Measurements from ENCODE around the gene VANGL1. TPM values are rescaled to one million over a fixed set of nuclear protein-coding genes. Genes with fewer than 3 reads are reported as not detected.

Gene VANGL1
- total RNA-seq, 1 experiment from 2014 or later, result 22.7 TPM

DNA sequence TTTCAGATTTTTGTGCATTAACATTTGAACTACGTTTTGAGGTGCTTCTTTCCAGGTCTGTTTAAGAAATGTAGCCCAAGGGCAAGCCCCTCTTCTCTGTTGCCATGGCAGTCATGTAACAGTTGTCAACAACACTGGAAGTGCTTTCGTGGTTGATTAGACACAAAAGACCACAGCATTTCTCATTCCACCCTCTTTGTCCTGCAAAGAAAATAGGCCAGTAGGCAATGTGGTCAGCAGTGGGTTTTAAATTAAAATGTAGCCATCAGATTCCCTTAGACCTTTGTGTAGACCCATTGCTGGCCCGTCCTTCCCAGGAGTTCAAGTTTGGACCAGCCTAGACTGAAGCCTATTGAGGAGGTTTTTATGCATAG lies 35.4 kb downstream of the VANGL1 start:
- Histone ChIP-seq H3K9me3 (ENCODE audit: control insufficient read depth, insufficient read depth, low read depth, low read length) (no peaks in the 10 kb centered on the region), H3K4me3 (ENCODE audit: low read depth in 2 of 2, low read length in 2 of 2) (no peak overlapping the region), H3K27me3 (ENCODE audit: control insufficient read depth, insufficient read depth, low read length) (no peaks in the 10 kb centered on the region), H3K4me1 (ENCODE audit: control insufficient read depth, insufficient read depth, low read length) (no peaks in the 10 kb centered on the region; the same call in none of the 2 replicates), H3K27ac (ENCODE audit: low read length) (no peak overlapping the region), H3K36me3 (ENCODE audit: control insufficient read depth, insufficient read depth, low read length) (no peaks in the 10 kb centered on the region)
- TF ChIP-seq TCF7L2 (IDR thresholded peaks at IDR 0.05; ENCODE audit: low read depth, low read length), result no peak
- TF ChIP-seq, protein P1, sequence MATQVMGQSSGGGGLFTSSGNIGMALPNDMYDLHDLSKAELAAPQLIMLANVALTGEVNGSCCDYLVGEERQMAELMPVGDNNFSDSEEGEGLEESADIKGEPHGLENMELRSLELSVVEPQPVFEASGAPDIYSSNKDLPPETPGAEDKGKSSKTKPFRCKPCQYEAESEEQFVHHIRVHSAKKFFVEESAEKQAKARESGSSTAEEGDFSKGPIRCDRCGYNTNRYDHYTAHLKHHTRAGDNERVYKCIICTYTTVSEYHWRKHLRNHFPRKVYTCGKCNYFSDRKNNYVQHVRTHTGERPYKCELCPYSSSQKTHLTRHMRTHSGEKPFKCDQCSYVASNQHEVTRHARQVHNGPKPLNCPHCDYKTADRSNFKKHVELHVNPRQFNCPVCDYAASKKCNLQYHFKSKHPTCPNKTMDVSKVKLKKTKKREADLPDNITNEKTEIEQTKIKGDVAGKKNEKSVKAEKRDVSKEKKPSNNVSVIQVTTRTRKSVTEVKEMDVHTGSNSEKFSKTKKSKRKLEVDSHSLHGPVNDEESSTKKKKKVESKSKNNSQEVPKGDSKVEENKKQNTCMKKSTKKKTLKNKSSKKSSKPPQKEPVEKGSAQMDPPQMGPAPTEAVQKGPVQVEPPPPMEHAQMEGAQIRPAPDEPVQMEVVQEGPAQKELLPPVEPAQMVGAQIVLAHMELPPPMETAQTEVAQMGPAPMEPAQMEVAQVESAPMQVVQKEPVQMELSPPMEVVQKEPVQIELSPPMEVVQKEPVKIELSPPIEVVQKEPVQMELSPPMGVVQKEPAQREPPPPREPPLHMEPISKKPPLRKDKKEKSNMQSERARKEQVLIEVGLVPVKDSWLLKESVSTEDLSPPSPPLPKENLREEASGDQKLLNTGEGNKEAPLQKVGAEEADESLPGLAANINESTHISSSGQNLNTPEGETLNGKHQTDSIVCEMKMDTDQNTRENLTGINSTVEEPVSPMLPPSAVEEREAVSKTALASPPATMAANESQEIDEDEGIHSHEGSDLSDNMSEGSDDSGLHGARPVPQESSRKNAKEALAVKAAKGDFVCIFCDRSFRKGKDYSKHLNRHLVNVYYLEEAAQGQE (IDR thresholded peaks at IDR 0.05; ENCODE audit: insufficient read depth in 1 of 2, low read depth in 2 of 2, low read length in 1 of 2), result no peak
- TF ChIP-seq POLR2AphosphoS5 (IDR thresholded peaks at IDR 0.05; ENCODE audit: low read depth, low read length), result no peak
- TF ChIP-seq, protein P2, sequence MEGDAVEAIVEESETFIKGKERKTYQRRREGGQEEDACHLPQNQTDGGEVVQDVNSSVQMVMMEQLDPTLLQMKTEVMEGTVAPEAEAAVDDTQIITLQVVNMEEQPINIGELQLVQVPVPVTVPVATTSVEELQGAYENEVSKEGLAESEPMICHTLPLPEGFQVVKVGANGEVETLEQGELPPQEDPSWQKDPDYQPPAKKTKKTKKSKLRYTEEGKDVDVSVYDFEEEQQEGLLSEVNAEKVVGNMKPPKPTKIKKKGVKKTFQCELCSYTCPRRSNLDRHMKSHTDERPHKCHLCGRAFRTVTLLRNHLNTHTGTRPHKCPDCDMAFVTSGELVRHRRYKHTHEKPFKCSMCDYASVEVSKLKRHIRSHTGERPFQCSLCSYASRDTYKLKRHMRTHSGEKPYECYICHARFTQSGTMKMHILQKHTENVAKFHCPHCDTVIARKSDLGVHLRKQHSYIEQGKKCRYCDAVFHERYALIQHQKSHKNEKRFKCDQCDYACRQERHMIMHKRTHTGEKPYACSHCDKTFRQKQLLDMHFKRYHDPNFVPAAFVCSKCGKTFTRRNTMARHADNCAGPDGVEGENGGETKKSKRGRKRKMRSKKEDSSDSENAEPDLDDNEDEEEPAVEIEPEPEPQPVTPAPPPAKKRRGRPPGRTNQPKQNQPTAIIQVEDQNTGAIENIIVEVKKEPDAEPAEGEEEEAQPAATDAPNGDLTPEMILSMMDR (IDR thresholded peaks at IDR 0.05), result no peak
- no peak for TF ChIP-seq SIN3A (IDR thresholded peaks at IDR 0.05; ENCODE audit: borderline replicate concordance, insufficient read depth, low read depth, low read length)
- in situ Hi-C loops (cut with HindIII; ENCODE audit: low pct_unique_long_range_greater_than_20kb, low sequenced_read_pairs), result no loop called here
- ChIA-PET CTCF (no interaction called here), POLR2A (no interaction called here)
- ATAC-seq (no peak), DNase-seq (ENCODE audit: low read depth, low spot score) (no peak)
- intact Hi-C loops (cut with micrococcal nuclease; ENCODE audit: unreplicated experiment), result no loop called here
- BruUV-seq (replicated peaks), result no TSS peak

DNA sequence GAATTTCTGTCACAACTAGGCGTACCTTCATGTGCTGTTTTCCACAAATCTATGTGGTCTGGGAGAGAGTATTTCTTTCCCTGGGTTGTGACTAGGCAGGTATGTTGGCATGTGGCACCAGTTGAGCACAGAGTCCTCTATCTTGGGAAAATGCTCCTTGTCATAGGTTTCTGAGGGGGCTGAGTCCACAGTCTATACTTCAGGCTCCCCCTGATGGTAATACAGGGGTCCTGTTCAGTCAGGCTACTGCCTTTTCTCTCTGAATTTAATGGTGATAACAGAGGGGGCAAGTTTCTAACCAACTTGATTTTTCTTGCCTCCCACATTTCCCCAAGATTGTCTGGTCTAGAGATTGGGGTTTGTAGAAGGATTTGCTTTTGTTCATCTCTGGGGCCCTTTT lies 35.8 kb downstream of the VANGL1 start:
- no peak overlapping the region for H3K4me3 ChIP-seq (ENCODE audit: low read depth in 2 of 2, low read length in 2 of 2)
- CTCF ChIA-PET, result no interaction called here
- DNase-seq (ENCODE audit: low read depth, low spot score), result no peak
- POLR2A ChIA-PET, result no interaction called here
- in situ Hi-C loops (cut with HindIII; ENCODE audit: low pct_unique_long_range_greater_than_20kb, low sequenced_read_pairs), result no loop called here
- no peaks in the 10 kb centered on the region for H3K36me3 ChIP-seq (ENCODE audit: control insufficient read depth, insufficient read depth, low read length)
- no peaks in the 10 kb centered on the region for H3K27me3 ChIP-seq (ENCODE audit: control insufficient read depth, insufficient read depth, low read length)
- no peaks in the 10 kb centered on the region; the same call in none of the 2 replicates for H3K4me1 ChIP-seq (ENCODE audit: control insufficient read depth, insufficient read depth, low read length)
- no TSS peak for BruUV-seq (replicated peaks)
- H3K9me3 ChIP-seq (ENCODE audit: control insufficient read depth, insufficient read depth, low read depth, low read length), result no peaks in the 10 kb centered on the region
- intact Hi-C loops (cut with micrococcal nuclease; ENCODE audit: unreplicated experiment), result no loop called here
- H3K27ac ChIP-seq (ENCODE audit: low read length), result no peak overlapping the region
- ATAC-seq, result no peak
- TF ChIP-seq, protein P2 (IDR thresholded peaks at IDR 0.05), result no peak
- TF ChIP-seq POLR2AphosphoS5 (IDR thresholded peaks at IDR 0.05; ENCODE audit: low read depth, low read length), result no peak
- TF ChIP-seq SIN3A (IDR thresholded peaks at IDR 0.05; ENCODE audit: borderline replicate concordance, insufficient read depth, low read depth, low read length), result no peak
- TF ChIP-seq, protein P1 (IDR thresholded peaks at IDR 0.05; ENCODE audit: insufficient read depth in 1 of 2, low read depth in 2 of 2, low read length in 1 of 2), result no peak
- TF ChIP-seq TCF7L2 (IDR thresholded peaks at IDR 0.05; ENCODE audit: low read depth, low read length), result no peak
